PC-3 (cell line): Measurements from ENCODE around the gene SLC7A5. TPM values are rescaled to one million over a fixed set of nuclear protein-coding genes. Genes with fewer than 3 reads are reported as not detected.

Experiments
- microRNA-seq: library from miRNA; unstranded; fragments of <30 nt; microRNA quantifications from one replicate; pipeline ENCODE4 v1.1.0, GENCODE V29; 2020; ENCODE audit not compliant: unreplicated experiment
- total RNA-seq: library from RNA; depleted of rRNA; stranded (reverse); fragments of >200 nt; gene quantifications from 2 replicates; pipeline ENCODE4 v1.2.3, GENCODE V29; 2014; rRNA removed

The SLC7A5 gene
- total RNA-seq, 1 experiment from 2014 or later: 93.2 TPM

Small RNA genes lying within 50 kb of the gene (microRNA-seq; reads per million reads assigned to microRNA genes)
- not detected for gene MIR6775

Other genes starting within 250 kb of the SLC7A5 start
- gene KLHDC4, start 103.5 kb downstream of the SLC7A5 start, total RNA-seq: 36.3 and 68.2 TPM in 2 replicates
- not detected in 2 replicates for gene CA5A, start 67.0 kb upstream of the SLC7A5 start, total RNA-seq
- gene BANP, start 81.9 kb upstream of the SLC7A5 start, total RNA-seq: 24.2 TPM in 2 replicates